H1 (cell line): Measurements from ENCODE around the gene PPP1R1A. TPM values are rescaled to one million over a fixed set of nuclear protein-coding genes. Genes with fewer than 3 reads are reported as not detected.

ENCODE experiments used
- BCL11A ChIP-seq, 2 experiments: IDR thresholded peaks; one replicate each; pipeline ENCODE4 v1.6.1; 2011; ENCODE audit warnings: low read depth in 2 of 2, low read length in 2 of 2, mild to moderate bottlenecking in 2 of 2
- CREB1 ChIP-seq: IDR thresholded peaks from 2 replicates; pipeline ENCODE4 v1.6.1; 2012; ENCODE audit warnings: inconsistent platforms
- EP300 ChIP-seq, 2 experiments: IDR thresholded peaks; 1 replicate in 1 of 2; 2 replicates in 1 of 2; pipeline ENCODE4 v1.6.1; 2011 to 2012; ENCODE audit warnings: low read depth in 2 of 2, low read length in 2 of 2, mild to moderate bottlenecking in 2 of 2, borderline replicate concordance in 1 of 2, inconsistent platforms in 1 of 2, moderate library complexity in 1 of 2
- EZH2 ChIP-seq: fragments of 200-600 bp; sonication (generic); IDR thresholded peaks from 2 replicates; pipeline ENCODE4 v1.7.1; 2012; ENCODE audit warnings: low read depth, mild to moderate bottlenecking, moderate library complexity, low read length, inconsistent platforms; ENCODE audit not compliant: severe bottlenecking
- GTF2F1 ChIP-seq: IDR thresholded peaks from 2 replicates; pipeline ENCODE4 v1.6.1; 2012; ENCODE audit warnings: low read depth, low read length, improper control_type of control experiment, borderline replicate concordance
- JUND ChIP-seq: IDR thresholded peaks from 2 replicates; pipeline ENCODE4 v1.6.1; 2011; ENCODE audit warnings: mild to moderate bottlenecking, improper control_type of control experiment, low read length
- POU5F1 ChIP-seq: IDR thresholded peaks from 2 replicates; pipeline ENCODE4 v1.6.1; 2011; ENCODE audit warnings: low read depth, mild to moderate bottlenecking, low read length, moderate library complexity
- RAD21 ChIP-seq, 2 experiments: IDR thresholded peaks in 1 of 2; conservative IDR thresholded peaks in 1 of 2; 2 replicates each; pipeline ENCODE4 v1.6.1; 2011; ENCODE audit warnings: low read depth in 2 of 2, low read length in 2 of 2, improper control_type of control experiment in 1 of 2, inconsistent platforms in 1 of 2, mild to moderate bottlenecking in 1 of 2, moderate library complexity in 1 of 2
- polyA plus RNA-seq, 7 experiments: library from polyadenylated mRNA; depleted of rRNA in 3 of 7; stranded (reverse) in 5 of 7; unstranded in 2 of 7; fragments of >200 nt in 5 of 7; fragments of 200-250 nt in 2 of 7; gene quantifications; 1 replicate in 5 of 7; 2 replicates in 1 of 7; 4 replicates in 1 of 7; pipeline versions ENCODE4 v1.2.1 to v1.2.3, GENCODE V29; 2011 to 2013; ENCODE audit warnings: missing spikeins in 2 of 7, mixed read lengths in 2 of 7
- total RNA-seq: library from RNA; stranded (reverse); fragmentation: NEBNext Ultra II Directional; extraction: Animal tissue kit (Norgen Biotek cat#: 25700); gene quantifications from 2 replicates; pipeline ENCODE4 v1.2.1, GENCODE V29; 2021
- TF ChIP-seq, protein P1 (sequence below): fragments of 300-600 bp; sonication (generic); IDR thresholded peaks from 2 replicates; pipeline ENCODE4 v1.7.1; 2012; ENCODE audit warnings: low read length, moderate library complexity, mild to moderate bottlenecking, inconsistent platforms; ENCODE audit not compliant: insufficient replicate concordance

The PPP1R1A gene
- total and polyA plus RNA-seq, 2 of the 8 experiments (the other 6 are each of a cell fraction or from before 2014, with no cell fraction given), result 5.8 to 13.1 TPM

DNA sequence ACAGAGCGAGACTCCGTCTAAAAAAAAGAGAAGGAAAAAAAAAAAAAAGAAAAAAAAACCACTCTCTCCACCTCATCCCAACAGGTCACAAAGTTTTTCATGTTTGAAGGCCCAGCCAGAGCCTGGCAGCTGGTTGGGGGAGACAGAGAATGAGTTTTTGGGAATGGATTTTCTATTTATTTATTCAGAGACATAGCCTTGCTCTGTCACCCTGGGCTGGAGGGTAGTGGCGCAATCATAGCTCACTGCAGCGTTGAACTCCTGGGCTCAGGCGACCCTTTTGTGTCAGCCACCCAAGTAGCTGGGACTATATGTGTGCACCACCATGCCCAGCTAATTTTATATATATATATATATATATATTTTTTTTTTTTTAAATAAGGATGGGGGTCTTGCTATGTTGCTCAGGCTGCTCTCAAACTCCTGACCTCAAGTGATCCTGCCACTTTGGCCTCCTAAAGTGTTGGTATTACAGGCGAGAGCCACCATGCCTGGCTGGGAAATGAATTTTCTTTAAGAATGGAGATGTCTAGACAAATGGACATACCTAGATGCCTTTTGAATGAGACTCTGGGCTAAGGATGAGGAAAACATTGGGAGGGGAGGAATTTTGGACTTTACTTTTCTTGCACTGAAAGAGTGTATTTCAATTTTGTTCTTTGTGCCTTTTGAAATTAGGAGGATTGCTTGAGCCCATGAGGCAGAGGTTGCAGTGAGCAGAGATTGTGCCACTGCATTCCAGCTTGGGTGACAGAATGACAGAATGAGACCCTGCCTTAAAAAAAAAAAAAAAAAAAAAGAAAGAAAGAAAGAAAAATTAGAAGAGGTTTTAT, 16.9 kb upstream of the PPP1R1A start (continued):
- TF ChIP-seq, protein P1, sequence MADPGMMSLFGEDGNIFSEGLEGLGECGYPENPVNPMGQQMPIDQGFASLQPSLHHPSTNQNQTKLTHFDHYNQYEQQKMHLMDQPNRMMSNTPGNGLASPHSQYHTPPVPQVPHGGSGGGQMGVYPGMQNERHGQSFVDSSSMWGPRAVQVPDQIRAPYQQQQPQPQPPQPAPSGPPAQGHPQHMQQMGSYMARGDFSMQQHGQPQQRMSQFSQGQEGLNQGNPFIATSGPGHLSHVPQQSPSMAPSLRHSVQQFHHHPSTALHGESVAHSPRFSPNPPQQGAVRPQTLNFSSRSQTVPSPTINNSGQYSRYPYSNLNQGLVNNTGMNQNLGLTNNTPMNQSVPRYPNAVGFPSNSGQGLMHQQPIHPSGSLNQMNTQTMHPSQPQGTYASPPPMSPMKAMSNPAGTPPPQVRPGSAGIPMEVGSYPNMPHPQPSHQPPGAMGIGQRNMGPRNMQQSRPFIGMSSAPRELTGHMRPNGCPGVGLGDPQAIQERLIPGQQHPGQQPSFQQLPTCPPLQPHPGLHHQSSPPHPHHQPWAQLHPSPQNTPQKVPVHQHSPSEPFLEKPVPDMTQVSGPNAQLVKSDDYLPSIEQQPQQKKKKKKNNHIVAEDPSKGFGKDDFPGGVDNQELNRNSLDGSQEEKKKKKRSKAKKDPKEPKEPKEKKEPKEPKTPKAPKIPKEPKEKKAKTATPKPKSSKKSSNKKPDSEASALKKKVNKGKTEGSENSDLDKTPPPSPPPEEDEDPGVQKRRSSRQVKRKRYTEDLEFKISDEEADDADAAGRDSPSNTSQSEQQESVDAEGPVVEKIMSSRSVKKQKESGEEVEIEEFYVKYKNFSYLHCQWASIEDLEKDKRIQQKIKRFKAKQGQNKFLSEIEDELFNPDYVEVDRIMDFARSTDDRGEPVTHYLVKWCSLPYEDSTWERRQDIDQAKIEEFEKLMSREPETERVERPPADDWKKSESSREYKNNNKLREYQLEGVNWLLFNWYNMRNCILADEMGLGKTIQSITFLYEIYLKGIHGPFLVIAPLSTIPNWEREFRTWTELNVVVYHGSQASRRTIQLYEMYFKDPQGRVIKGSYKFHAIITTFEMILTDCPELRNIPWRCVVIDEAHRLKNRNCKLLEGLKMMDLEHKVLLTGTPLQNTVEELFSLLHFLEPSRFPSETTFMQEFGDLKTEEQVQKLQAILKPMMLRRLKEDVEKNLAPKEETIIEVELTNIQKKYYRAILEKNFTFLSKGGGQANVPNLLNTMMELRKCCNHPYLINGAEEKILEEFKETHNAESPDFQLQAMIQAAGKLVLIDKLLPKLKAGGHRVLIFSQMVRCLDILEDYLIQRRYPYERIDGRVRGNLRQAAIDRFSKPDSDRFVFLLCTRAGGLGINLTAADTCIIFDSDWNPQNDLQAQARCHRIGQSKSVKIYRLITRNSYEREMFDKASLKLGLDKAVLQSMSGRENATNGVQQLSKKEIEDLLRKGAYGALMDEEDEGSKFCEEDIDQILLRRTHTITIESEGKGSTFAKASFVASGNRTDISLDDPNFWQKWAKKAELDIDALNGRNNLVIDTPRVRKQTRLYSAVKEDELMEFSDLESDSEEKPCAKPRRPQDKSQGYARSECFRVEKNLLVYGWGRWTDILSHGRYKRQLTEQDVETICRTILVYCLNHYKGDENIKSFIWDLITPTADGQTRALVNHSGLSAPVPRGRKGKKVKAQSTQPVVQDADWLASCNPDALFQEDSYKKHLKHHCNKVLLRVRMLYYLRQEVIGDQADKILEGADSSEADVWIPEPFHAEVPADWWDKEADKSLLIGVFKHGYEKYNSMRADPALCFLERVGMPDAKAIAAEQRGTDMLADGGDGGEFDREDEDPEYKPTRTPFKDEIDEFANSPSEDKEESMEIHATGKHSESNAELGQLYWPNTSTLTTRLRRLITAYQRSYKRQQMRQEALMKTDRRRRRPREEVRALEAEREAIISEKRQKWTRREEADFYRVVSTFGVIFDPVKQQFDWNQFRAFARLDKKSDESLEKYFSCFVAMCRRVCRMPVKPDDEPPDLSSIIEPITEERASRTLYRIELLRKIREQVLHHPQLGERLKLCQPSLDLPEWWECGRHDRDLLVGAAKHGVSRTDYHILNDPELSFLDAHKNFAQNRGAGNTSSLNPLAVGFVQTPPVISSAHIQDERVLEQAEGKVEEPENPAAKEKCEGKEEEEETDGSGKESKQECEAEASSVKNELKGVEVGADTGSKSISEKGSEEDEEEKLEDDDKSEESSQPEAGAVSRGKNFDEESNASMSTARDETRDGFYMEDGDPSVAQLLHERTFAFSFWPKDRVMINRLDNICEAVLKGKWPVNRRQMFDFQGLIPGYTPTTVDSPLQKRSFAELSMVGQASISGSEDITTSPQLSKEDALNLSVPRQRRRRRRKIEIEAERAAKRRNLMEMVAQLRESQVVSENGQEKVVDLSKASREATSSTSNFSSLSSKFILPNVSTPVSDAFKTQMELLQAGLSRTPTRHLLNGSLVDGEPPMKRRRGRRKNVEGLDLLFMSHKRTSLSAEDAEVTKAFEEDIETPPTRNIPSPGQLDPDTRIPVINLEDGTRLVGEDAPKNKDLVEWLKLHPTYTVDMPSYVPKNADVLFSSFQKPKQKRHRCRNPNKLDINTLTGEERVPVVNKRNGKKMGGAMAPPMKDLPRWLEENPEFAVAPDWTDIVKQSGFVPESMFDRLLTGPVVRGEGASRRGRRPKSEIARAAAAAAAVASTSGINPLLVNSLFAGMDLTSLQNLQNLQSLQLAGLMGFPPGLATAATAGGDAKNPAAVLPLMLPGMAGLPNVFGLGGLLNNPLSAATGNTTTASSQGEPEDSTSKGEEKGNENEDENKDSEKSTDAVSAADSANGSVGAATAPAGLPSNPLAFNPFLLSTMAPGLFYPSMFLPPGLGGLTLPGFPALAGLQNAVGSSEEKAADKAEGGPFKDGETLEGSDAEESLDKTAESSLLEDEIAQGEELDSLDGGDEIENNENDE, result no peak
- TF ChIP-seq GTF2F1 (no peak), EP300 (IDR thresholded peaks at IDR 0.05; ENCODE audit: borderline replicate concordance in 1 of 2, low read depth in 2 of 2, low read length in 2 of 2) (no peak), CREB1 (no peak), POU5F1 (no peak), EZH2 (no peak), BCL11A (IDR thresholded peaks at IDR 0.05; ENCODE audit: low read depth in 2 of 2, low read length in 2 of 2) (no peak), RAD21 (IDR thresholded peaks at IDR 0.05 in 1 of 2, conservative IDR thresholded peaks at IDR 0.05 in 1 of 2; ENCODE audit: low read depth in 2 of 2, low read length in 2 of 2) (no peak), JUND (no peak)
